HepG2 (cell line): Measurements from ENCODE around the gene VILL. TPM values are rescaled to one million over a fixed set of nuclear protein-coding genes. Genes with fewer than 3 reads are reported as not detected.

Experiments used
- ATAC-seq: fragments of 200-7000 bp; cut with Tn5 transposase; 3 replicates; pipeline ENCODE4 v1.9.1; 2020; ENCODE audit warnings: mild to moderate bottlenecking, moderate library complexity
- BruUV-seq: library from RNA; stranded (reverse); fragments of 400-500 nt; replicated peaks from 2 replicates; lab custom pipeline; 2021; lab: Mats Ljungman, UMichigan
- CTCF ChIA-PET: fragments of 300-600 bp; formaldehyde crosslinking; extraction: SDS; loops from one replicate; lab custom pipeline; 2021; ENCODE audit warnings: low total read pairs, inconsistent platforms, low intra/inter-chr PET ratio; lab: Yijun Ruan, JAX
- POLR2A ChIA-PET: fragments of 350-600 bp; sonication (Branson Sonifier 250); formaldehyde crosslinking; loops from one replicate; lab custom pipeline; 2020; ENCODE audit warnings: antibody characterized with exemption, inconsistent platforms; lab: Yijun Ruan, JAX
- DNase-seq: peaks from one replicate; pipeline ENCODE4 v3.0.0-alpha.2; 2015; ENCODE audit warnings: low spot score
- FAIRE-seq: peaks from 3 replicates; lab custom pipeline; 2011; peaks lifted over from hg19 to GRCh38; lab: Jason Lieb, UNC
- H2AFZ ChIP-seq: one replicate; pipeline ENCODE4 v1.6.1; 2011; ENCODE audit warnings: low read length, inconsistent platforms
- H3K27ac ChIP-seq: fragments of 300-600 bp; 3 replicates; pipeline ENCODE4 v1.8.0; 2011; ENCODE audit warnings: mixed run types, mild to moderate bottlenecking, mixed read lengths, low read length, inconsistent platforms; ENCODE audit not compliant: insufficient read depth; ENCODE audit errors: extremely low read length
- H3K27me3 ChIP-seq, 2 experiments: fragments of 200-600 bp in 1 of 2; 2 replicates in 1 of 2; 3 replicates in 1 of 2; pipeline versions ENCODE4 v1.6.0 to v1.8.0; 2011; ENCODE audit warnings: low read length in 2 of 2, mild to moderate bottlenecking in 2 of 2, moderate library complexity in 2 of 2, inconsistent platforms in 1 of 2; ENCODE audit not compliant: insufficient read depth in 2 of 2, control insufficient read depth in 1 of 2
- H3K36me3 ChIP-seq, 2 experiments: fragments of 200-600 bp in 1 of 2; replicated peaks in 1 of 2; 2 replicates in 1 of 2; 3 replicates in 1 of 2; pipeline versions ENCODE4 v1.5.1 to v1.8.0; 2011; ENCODE audit warnings: low read length in 2 of 2, inconsistent platforms in 1 of 2; ENCODE audit not compliant: insufficient read depth in 2 of 2, control insufficient read depth in 1 of 2
- H3K4me1 ChIP-seq: 2 replicates; pipeline ENCODE4 v1.5.1; 2012; ENCODE audit warnings: low read length, inconsistent platforms; ENCODE audit not compliant: insufficient read depth
- H3K4me2 ChIP-seq: 2 replicates; pipeline ENCODE4 v1.6.0; 2011; ENCODE audit warnings: low read depth, low read length, inconsistent platforms
- H3K4me3 ChIP-seq, 3 experiments: fragments of 200-600 bp in 1 of 3; sonication (generic), shearing (Covaris generic) in 1 of 3; replicated peaks in 1 of 3; 2 replicates each; pipeline ENCODE4 v1.5.1; 2011 to 2016; ENCODE audit warnings: low read length in 3 of 3, inconsistent platforms in 2 of 3, low read depth in 2 of 3, mild to moderate bottlenecking in 2 of 3, control low read depth in 1 of 3, mixed read lengths in 1 of 3; ENCODE audit not compliant: insufficient read depth in 1 of 3
- H3K79me2 ChIP-seq: one replicate; pipeline ENCODE4 v1.6.1; 2011; ENCODE audit warnings: low read length, inconsistent platforms; ENCODE audit not compliant: insufficient read depth
- H3K9ac ChIP-seq: 2 replicates; pipeline ENCODE4 v1.6.0; 2011; ENCODE audit warnings: mild to moderate bottlenecking, low read depth, low read length, inconsistent platforms; ENCODE audit not compliant: insufficient read depth
- H3K9me3 ChIP-seq: 2 replicates; pipeline ENCODE4 v1.5.1; 2012; ENCODE audit warnings: mild to moderate bottlenecking, low read length
- H4K20me1 ChIP-seq: 2 replicates; pipeline ENCODE4 v1.6.0; 2011; ENCODE audit warnings: inconsistent platforms, mild to moderate bottlenecking, low read length, moderate library complexity; ENCODE audit not compliant: insufficient read depth
- GMEB2 ChIP-seq: IDR thresholded peaks from 2 replicates; pipeline ENCODE4 v1.6.1; 2016; ENCODE audit warnings: missing biosample characterization, missing genetic modification reagents, low read depth
- HMG20B ChIP-seq: conservative IDR thresholded peaks from 2 replicates; pipeline ENCODE4 v1.6.1; 2016; ENCODE audit warnings: missing genetic modification reagents, missing compliant biosample characterization
- MBD4 ChIP-seq: IDR thresholded peaks from 2 replicates; pipeline ENCODE4 v1.6.1; 2012; ENCODE audit warnings: low read length, inconsistent platforms, borderline replicate concordance
- NFE2L2 ChIP-seq: fragments of 150-350 bp; IDR thresholded peaks from 2 replicates; pipeline ENCODE4 v1.6.1; 2014; ENCODE audit warnings: low read length
- RFX1 ChIP-seq: fragments of 450-650 bp; IDR thresholded peaks from 2 replicates; pipeline ENCODE4 v1.6.1; 2017
- SKI ChIP-seq: fragments of 450-650 bp; IDR thresholded peaks from one replicate; pipeline ENCODE4 v1.6.1; 2018; ENCODE audit warnings: mild to moderate bottlenecking; ENCODE audit not compliant: partially characterized antibody
- SP1 ChIP-seq, 2 experiments: fragments of 450-650 bp in 1 of 2; sonication (generic) in 1 of 2; formaldehyde crosslinking in 1 of 2; IDR thresholded peaks; 2 replicates each; pipeline versions ENCODE4 v1.4.0 to v1.6.1; 2016 to 2020; ENCODE audit warnings: missing genetic modification reagents in 1 of 2
- SRY ChIP-seq: sonication (generic); formaldehyde crosslinking; IDR thresholded peaks from 2 replicates; pipeline ENCODE4 v1.8.0; 2022; ENCODE audit warnings: mild to moderate bottlenecking, missing genetic modification reagents
- ZBTB21 ChIP-seq: sonication (generic); formaldehyde crosslinking; IDR thresholded peaks from 2 replicates; pipeline ENCODE4 v1.4.0; 2020; ENCODE audit warnings: missing genetic modification reagents
- ZC3H4 ChIP-seq: sonication (generic); formaldehyde crosslinking; IDR thresholded peaks from 2 replicates; pipeline ENCODE4 v1.4.0; 2020; ENCODE audit warnings: missing genetic modification reagents, borderline replicate concordance
- ZMAT3 ChIP-seq: sonication (generic); formaldehyde crosslinking; conservative IDR thresholded peaks from 2 replicates; pipeline ENCODE4 v1.7.0; 2021; ENCODE audit warnings: missing genetic modification reagents
- ZNF20 ChIP-seq: sonication (generic); formaldehyde crosslinking; IDR thresholded peaks from 2 replicates; pipeline ENCODE4 v1.4.0; 2020; ENCODE audit warnings: mild to moderate bottlenecking, moderate library complexity, missing genetic modification reagents
- ZNF576 ChIP-seq: sonication (generic); formaldehyde crosslinking; IDR thresholded peaks from 2 replicates; pipeline ENCODE4 v1.4.0; 2020; ENCODE audit warnings: mild to moderate bottlenecking, missing genetic modification reagents
- ZNF577 ChIP-seq: sonication (generic); formaldehyde crosslinking; IDR thresholded peaks from 2 replicates; pipeline ENCODE4 v1.4.0; 2020; ENCODE audit warnings: mild to moderate bottlenecking, low read depth, missing genetic modification reagents, borderline replicate concordance
- ZNF713 ChIP-seq: sonication (generic); formaldehyde crosslinking; IDR thresholded peaks from 2 replicates; pipeline ENCODE4 v1.4.0; 2020; ENCODE audit warnings: mild to moderate bottlenecking, missing genetic modification reagents
- ZNF720 ChIP-seq: sonication (generic); formaldehyde crosslinking; IDR thresholded peaks from 2 replicates; pipeline ENCODE4 v1.4.0; 2020; ENCODE audit warnings: missing genetic modification reagents
- WGBS: methylation state at CpG from one replicate; pipeline ENCODE4 v1.1.6; 2017; ENCODE audit warnings: low lambda C conversion rate; 5-methylcytosine and 5-hydroxymethylcytosine counted together
- in situ Hi-C: cut with HindIII; loops from 2 replicates; pipeline ENCODE4 v1.10.0; 2017; ENCODE audit warnings: low pct_unique_long_range_greater_than_20kb; ENCODE audit not compliant: extremely low pct_ligation_motif_present
- intact Hi-C: fragments of 100-400 bp; cut with micrococcal nuclease; formaldehyde crosslinking; loops from one replicate; pipeline ENCODE4 v1.10.0; 2022; ENCODE audit not compliant: unreplicated experiment
- polyA plus RNA-seq, 8 experiments: library from polyadenylated mRNA; depleted of rRNA in 3 of 8; stranded (reverse) in 7 of 8; unstranded in 1 of 8; fragments of >200 nt; fragmentation: Illumina TruSeq in 4 of 8; extraction: Trizol in 4 of 8; gene quantifications; 2 replicates each; pipeline versions ENCODE4 v1.2.1 to v1.2.3, GENCODE V29; 2011 to 2016; ENCODE audit warnings: low read depth in 4 of 8, missing spikeins in 1 of 8, mixed read lengths in 1 of 8; ENCODE audit not compliant: insufficient read depth in 1 of 8
- total RNA-seq, 5 experiments: library from RNA; depleted of rRNA; stranded (reverse); fragments of >200 nt; fragmentation: Illumina TruSeq; extraction: Trizol; gene quantifications; 2 replicates each; pipeline ENCODE4 v1.2.3, GENCODE V29; 2016; ENCODE audit warnings: low read depth in 1 of 5
- TF ChIP-seq, protein P1 (sequence below): sonication (generic); formaldehyde crosslinking; IDR thresholded peaks from 2 replicates; pipeline ENCODE4 v1.8.0; 2023; ENCODE audit warnings: mild to moderate bottlenecking, missing genetic modification reagents
- TF ChIP-seq, protein P2 (sequence below): sonication (generic); formaldehyde crosslinking; IDR thresholded peaks from 2 replicates; pipeline ENCODE4 v1.5.0; 2020; ENCODE audit warnings: missing genetic modification reagents
- TF ChIP-seq, protein P3 (sequence below): sonication (generic); formaldehyde crosslinking; conservative IDR thresholded peaks from 2 replicates; pipeline ENCODE4 v1.5.0; 2020; ENCODE audit warnings: missing genetic modification reagents

Gene VILL
- total and polyA plus RNA-seq, 2 of the 13 experiments (the other 11 are each of a cell fraction or from before 2014, with no cell fraction given), result 3.2 to 5.3 TPM

DNA sequence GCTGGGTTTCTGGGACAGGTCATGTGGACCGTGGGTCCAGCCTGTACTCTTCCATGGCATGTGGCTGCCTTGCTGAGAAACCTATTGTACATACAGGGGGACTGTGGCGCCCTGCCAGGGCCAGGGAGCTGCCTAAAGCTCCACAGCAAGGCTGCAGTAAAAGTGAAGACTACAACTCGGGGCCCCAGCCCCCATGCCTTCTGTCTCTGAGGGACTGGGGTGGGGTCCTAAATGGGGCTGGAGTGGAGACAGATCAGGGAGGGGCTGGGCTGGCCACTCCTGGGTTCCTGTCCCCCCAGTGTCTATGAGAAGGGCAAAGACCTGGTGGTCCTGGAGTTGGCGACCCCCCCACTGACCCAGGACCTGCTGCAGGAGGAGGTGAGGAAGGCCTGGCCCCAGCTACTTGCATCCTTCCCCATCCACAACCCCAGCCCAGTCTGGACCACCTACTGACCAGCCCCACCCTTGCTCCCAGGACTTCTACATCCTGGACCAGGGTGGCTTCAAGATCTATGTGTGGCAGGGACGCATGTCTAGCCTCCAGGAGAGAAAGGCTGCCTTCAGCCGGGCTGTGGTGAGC is 7.3 kb downstream of the VILL start (continued):
- TF ChIP-seq ZNF577, result no peak
- no peak for TF ChIP-seq SKI
- no peak for TF ChIP-seq ZNF576

DNA sequence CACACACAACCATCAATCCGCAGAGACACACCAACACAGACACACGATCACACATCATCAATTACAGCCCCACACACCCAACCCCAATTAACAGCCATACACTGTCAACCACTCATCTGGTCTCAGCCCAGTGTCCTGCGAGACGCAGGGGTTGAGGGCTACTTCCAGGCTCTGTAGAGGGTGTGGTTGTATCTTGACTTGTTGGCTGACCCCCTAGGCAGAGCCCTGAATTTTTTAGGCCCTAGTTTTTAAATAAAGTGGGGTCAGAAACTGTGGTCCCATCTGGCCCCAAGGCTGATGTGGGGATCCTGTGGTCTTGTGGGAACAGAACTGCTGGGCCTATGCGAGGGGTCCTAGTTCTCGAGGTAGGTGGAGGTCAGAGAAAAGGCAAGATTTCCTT is 9.2 kb downstream of the VILL start:
- ChIA-PET POLR2A (no interaction called here), CTCF (no interaction called here)
- peaks cover 0 to 16% of the 10 kb centered on the region in 2 experiments; a peak in 2 of 5 replicates for H3K27me3 ChIP-seq
- no peaks in the 10 kb centered on the region for H3K36me3 ChIP-seq
- intact Hi-C loops, result loop anchor here (2.0 kb wide), 1 partner anchor 93 kb away; no protein-coding TSS in a partner anchor
- no peak overlapping the region for H3K4me3 ChIP-seq
- no peak overlapping the region for H3K9ac ChIP-seq
- no TSS peak for BruUV-seq
- no peak for ATAC-seq
- H3K4me2 ChIP-seq, result no peak overlapping the region
- DNase-seq, result no peak
- no peak overlapping the region for H3K27ac ChIP-seq
- no peaks in the 10 kb centered on the region for H3K9me3 ChIP-seq
- no peak overlapping the region for H2AFZ ChIP-seq
- WGBS, result 62% methylated on average over 6 of the region's 6 CpGs
- H4K20me1 ChIP-seq, result no peaks in the 10 kb centered on the region
- in situ Hi-C loops, result loop anchor here (5.0 kb wide), 1 partner anchor 143 kb away; no protein-coding TSS in a partner anchor
- no peaks in the 10 kb centered on the region for H3K79me2 ChIP-seq
- H3K4me1 ChIP-seq, result peaks cover 85% of the 10 kb centered on the region
- no peak for FAIRE-seq
- TF ChIP-seq ZNF720, result no peak
- TF ChIP-seq SRY (CRISPR knock-in tag), result no peak
- TF ChIP-seq, protein P1, sequence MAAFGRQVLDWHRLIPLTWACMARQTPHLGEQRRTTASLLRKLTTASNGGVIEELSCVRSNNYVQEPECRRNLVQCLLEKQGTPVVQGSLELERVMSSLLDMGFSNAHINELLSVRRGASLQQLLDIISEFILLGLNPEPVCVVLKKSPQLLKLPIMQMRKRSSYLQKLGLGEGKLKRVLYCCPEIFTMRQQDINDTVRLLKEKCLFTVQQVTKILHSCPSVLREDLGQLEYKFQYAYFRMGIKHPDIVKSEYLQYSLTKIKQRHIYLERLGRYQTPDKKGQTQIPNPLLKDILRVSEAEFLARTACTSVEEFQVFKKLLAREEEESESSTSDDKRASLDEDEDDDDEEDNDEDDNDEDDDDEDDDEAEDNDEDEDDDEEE (CRISPR knock-in tag), result no peak
- TF ChIP-seq ZMAT3 (CRISPR knock-in tag), result no peak
- TF ChIP-seq ZBTB21 (CRISPR knock-in tag), result no peak
- TF ChIP-seq RFX1, result no peak
- no peak for TF ChIP-seq SP1 (IDR thresholded peaks at IDR 0.05)
- no peak for TF ChIP-seq SP1 (CRISPR knock-in tag; IDR thresholded peaks at IDR 0.05)
- no peak for TF ChIP-seq MBD4
- no peak for TF ChIP-seq ZNF713 (CRISPR knock-in tag)
- TF ChIP-seq, protein P2, sequence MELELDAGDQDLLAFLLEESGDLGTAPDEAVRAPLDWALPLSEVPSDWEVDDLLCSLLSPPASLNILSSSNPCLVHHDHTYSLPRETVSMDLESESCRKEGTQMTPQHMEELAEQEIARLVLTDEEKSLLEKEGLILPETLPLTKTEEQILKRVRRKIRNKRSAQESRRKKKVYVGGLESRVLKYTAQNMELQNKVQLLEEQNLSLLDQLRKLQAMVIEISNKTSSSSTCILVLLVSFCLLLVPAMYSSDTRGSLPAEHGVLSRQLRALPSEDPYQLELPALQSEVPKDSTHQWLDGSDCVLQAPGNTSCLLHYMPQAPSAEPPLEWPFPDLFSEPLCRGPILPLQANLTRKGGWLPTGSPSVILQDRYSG (CRISPR knock-in tag), result no peak
- TF ChIP-seq, protein P3, sequence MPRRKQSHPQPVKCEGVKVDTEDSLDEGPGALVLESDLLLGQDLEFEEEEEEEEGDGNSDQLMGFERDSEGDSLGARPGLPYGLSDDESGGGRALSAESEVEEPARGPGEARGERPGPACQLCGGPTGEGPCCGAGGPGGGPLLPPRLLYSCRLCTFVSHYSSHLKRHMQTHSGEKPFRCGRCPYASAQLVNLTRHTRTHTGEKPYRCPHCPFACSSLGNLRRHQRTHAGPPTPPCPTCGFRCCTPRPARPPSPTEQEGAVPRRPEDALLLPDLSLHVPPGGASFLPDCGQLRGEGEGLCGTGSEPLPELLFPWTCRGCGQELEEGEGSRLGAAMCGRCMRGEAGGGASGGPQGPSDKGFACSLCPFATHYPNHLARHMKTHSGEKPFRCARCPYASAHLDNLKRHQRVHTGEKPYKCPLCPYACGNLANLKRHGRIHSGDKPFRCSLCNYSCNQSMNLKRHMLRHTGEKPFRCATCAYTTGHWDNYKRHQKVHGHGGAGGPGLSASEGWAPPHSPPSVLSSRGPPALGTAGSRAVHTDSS (CRISPR knock-in tag), result no peak
- TF ChIP-seq ZNF576, result no peak
- no peak for TF ChIP-seq NFE2L2
- TF ChIP-seq GMEB2 (CRISPR knock-in tag), result no peak
- TF ChIP-seq ZNF20 (CRISPR knock-in tag), result no peak
- TF ChIP-seq HMG20B (CRISPR knock-in tag), result no peak
- no peak for TF ChIP-seq ZC3H4 (CRISPR knock-in tag)
